ENCODE results near the gene ATP5F1C.
"Not testable (repeated sequence)": the region's sequence is repeated elsewhere in the genome, so short reads cannot be mapped to it uniquely, and the experiment has no call there.

Gene ATP5F1C

DNA sequence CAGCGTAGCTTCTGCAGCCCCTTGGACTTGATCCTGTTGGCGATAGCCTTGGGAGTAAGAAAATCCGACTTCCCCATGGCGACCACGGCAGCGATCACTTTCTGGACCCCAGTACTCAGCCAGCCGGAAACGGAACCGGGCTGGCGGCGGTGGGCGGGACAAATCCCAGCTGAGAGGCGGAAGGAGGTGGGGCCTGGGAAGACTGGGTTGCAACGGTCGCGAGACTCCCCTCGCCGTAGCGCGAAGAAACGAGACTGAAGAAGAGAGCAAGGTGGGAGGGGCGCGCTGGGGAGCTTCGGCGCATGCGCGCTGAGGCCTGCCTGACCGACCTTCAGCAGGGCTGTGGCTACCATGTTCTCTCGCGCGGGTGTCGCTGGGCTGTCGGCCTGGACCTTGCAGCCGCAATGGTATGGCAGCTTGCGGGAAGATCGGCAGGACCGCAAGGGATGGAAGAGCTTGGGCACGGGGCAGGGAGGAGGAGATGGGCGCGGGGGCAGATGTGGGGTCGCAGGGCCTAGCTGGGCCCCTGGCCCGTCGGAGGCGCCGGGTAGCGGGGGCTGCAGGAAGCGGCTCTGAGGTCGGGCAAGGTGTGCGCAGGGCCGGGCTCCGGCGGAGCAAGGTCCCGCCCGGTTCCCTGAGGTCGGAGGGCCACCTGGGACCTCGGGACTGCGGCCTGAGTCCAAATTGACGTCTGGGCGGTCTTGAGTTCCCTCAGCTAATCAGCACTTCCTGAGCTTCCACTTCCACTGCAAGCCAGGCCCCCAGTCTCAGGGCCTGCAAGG lies at the start of gene ATP5F1C, which contains the start of gene KIN:
ATP5F1C (plus strand) TSS at position 321 of the 782 bp plus-strand sequence; CDS start at position 352, 31 bp downstream.
KIN (minus strand) TSS at position 137 of the 782 bp plus-strand sequence; CDS start at position 77, 60 bp downstream.
- DNase-seq: peak; percentile 71 to 92

DNA sequence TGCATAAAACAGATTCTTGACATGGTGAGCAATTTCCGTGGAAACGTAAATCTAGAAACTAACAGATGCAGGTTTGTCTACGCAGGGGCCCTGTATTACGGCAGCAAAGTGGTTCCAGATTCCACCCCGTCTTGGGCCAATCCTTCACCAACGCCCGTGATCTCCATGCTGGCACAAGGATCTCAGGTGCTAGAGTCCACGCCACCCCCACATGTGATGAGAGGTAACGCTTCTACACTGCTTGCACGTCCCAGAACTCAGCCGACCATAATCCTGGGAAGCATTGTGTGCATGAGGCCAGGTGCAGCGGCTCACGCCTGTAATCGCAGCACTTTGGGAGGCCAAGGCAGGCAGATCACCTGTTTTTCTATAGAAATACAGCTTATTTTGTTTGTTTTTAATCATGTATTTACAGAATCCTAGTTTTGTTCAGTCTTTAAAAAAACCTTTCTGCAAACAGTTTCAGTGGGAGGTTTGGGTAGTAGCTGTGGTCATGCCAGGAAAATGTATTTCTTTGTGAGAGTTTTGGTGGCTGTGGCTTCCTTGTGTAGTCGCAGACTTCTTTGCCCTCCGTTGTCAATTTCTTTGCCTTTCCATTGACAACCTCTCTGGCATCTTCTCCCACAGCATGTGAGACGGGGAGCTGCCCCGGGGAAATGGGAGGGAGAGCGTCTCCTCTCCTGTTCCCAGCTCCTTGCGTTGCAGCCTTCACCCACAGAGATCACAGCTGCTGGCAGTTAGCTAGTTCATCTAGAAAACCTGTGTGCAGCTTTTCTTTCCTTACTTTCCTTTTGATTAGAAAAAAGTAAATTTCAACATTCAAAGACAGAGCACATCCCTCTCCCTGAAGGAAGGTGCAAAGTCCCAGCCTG lies 49.2 kb upstream of the ATP5F1C start:
- DNase-seq: no peak

DNA sequence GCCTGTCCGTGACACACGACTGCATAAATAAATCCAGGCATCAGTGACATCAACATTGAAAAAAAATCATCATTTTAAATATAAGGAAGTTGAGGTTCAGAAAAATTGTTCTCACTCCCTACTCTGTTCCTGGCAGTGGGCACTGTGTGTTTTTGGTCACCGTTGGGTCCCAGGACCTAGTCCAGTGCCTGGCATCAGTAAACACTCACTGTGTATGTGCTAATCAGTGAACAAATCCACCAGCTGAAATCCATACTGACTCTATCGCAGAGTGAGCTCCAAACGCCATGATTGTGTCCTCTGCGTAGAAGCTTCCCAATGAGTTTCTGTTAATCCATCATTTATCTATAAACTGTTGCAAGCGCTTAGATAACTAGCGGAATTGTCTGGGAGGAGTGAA lies 43.7 kb upstream of the ATP5F1C start:
- DNase-seq: no peak

DNA sequence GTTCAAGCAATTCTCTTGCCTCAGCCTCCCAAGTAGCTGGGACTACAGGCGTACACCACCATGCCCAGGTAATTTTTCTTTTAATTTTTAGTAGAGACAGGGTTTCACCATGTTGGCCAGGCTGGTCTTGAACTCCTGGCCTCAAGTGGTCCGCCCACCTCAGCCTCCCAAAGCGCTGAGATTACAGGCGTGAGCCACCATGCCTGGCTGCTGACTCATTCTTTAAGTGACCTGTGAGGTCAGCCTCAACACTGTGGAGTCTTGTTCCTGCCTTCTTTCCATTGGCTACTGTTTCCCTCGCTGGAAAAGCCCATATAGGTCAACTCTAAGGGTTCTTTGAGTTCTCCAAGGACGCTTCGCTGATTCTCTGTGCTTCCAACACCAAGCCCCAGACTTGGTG lies 39.3 kb upstream of the ATP5F1C start:
- not testable (repeated sequence) for DNase-seq

DNA sequence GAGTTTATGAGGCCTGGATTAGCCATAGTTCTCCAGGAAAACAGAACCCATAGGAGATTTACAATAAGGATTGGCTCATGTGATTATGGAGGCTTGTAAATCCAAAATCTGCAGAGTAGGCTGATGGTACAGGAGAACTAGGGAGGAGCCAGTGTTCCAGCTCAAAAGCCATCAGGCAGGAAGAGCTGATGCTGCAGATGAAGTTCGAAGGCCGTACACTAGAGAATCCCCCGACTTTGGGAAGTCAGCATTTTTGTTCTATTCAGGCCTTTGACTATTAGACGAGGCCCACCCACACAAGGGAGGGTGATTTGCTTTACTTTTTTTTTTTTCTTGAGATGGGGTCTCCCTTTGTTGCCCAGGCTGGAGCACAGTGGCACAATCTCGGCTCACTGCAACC lies 37.8 kb upstream of the ATP5F1C start:
- no peak for DNase-seq

DNA sequence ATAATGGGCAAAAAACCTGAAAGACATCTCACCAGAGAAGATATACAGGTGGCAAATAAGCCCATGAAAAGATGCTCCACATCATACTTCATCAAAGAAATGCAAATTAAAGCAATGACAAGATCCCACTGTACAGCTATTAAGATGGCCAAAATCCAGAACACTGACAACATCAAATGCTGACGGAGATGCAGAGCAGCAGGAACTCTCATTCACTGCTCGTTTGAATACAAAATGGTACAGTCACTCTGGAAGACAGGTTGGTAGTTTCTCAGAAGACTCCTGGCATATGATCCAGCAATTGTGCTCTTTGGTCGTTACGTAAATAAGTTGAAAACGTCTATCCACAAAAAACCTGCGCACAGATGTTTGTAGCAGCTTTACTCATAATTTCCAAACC lies 35.7 kb upstream of the ATP5F1C start:
- no peak for DNase-seq

DNA sequence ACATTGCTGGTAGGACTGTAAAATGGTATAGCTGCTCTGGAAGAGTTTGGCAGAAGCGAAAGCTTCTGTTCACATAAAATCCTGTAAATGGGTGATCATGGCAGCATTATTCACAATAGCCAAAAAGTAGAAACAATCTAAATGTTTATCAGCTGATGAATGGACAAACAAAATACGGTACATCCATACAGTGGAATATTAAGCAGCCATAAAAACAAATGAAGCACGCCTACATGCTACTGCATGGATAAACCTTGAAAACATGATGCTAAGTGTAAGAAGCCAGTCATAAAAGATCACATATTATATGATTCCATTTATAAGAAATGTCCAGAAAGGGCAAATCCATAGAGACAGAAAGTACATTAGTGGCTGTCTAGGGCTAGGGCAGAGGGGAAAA lies 32.9 kb upstream of the ATP5F1C start:
- DNase-seq: no peak

DNA sequence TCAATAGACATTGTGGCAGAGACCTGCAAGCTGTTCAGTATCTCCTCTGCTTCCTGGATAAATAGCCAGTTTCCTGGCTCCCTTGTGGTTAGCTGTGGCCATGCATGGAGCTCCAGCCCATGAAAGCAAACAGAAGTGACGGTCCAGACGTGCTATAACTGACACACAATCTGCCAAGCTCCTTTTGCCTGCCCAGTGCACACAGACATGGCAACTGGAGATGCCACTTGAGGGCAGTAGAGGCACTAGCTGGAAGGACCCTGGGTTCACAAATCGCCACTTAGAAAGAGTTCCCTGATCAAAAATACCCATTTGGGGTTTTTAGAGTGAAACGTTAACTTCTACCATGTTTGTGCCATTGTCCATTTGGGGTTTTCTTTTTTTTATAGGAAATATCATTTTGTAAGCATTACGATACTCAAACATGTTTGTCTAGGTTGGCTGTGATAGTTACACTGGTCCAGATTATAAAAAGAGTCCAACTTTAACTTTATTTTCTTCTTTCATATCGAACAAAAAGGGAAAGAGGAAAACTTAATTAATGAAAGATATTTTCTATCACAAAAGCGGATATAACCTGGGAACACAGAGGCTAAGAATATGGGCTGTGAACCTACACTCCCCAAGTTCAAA lies 31.5 kb upstream of the ATP5F1C start:
- peak in 1 of 2 experiments; percentile 20 for DNase-seq

DNA sequence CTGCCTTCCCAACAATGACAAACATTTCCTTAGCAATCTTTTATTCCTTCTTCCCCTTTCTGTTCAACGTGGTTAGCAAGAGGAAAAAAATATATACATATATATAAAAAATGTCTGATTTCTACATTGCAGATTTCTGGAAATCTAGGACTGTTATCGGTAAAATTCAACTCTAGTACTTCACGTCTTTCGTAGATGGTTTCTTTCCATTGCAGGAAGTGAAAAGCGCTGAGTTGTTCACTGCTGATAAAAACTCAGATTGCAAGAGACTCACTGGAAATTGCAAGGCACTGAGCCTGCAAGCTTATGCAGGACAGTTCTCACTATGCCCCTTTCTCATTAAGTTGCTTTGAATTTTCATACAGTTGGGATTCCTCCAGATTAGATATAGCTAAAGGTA lies 24.0 kb upstream of the ATP5F1C start:
- DNase-seq: no peak

DNA sequence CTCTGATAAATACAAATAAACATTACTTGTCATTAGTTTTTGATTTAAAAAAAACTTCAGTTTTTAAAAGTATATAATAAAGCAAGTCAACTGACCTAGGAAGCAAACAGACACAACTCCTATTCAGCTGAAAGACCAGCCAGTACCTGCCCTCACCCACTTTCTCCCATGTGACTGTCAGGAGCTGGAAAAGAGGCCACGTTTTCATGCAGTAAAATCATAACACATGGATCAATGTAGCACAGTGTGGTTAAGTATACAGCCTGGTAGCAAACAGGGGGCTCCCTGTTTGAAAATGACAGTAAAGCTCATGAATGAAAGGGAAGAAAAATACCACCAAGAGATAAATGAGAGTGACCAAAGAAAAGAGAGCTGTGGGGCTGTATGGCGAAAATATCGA lies 21.7 kb upstream of the ATP5F1C start:
- DNase-seq: no peak

DNA sequence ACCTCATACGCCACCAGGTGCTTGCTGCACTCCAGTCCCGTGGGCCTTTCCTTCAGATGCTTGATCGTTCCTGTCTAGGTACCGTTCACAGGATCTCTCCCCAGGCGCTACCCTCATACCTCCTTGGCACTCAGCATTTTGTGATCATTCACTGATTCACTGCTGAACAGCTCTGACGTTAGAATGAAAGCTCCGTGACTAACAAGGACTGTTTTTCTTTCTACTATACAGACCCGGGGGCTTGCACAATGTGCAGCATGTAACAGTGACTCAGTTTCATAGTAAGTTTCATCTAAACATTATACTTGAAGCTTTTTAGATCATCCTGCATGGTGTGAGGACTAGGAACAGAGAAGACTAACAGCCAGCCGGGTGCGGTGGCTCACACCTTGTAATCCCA lies 20.8 kb upstream of the ATP5F1C start:
- DNase-seq: no peak

DNA sequence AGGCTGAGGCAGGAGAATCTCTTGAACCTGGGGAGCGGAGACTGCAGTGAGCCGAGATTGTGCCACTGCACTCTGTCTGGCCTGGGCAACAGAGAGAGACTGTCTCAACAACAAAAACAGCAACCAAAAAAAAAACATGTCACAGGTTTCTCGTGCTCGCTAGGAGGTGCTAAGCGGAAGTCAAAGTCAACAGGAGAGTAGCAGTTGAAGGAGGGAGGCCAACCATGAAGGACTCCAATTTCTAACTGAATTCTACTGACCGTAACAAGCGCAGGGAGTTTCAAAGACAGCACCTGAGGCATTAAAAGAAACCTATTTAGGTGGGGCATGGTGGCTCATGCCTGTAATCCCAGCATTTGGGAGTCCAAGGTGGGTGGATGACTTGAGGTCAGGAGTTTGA lies 19.6 kb upstream of the ATP5F1C start:
- DNase-seq: no peak

DNA sequence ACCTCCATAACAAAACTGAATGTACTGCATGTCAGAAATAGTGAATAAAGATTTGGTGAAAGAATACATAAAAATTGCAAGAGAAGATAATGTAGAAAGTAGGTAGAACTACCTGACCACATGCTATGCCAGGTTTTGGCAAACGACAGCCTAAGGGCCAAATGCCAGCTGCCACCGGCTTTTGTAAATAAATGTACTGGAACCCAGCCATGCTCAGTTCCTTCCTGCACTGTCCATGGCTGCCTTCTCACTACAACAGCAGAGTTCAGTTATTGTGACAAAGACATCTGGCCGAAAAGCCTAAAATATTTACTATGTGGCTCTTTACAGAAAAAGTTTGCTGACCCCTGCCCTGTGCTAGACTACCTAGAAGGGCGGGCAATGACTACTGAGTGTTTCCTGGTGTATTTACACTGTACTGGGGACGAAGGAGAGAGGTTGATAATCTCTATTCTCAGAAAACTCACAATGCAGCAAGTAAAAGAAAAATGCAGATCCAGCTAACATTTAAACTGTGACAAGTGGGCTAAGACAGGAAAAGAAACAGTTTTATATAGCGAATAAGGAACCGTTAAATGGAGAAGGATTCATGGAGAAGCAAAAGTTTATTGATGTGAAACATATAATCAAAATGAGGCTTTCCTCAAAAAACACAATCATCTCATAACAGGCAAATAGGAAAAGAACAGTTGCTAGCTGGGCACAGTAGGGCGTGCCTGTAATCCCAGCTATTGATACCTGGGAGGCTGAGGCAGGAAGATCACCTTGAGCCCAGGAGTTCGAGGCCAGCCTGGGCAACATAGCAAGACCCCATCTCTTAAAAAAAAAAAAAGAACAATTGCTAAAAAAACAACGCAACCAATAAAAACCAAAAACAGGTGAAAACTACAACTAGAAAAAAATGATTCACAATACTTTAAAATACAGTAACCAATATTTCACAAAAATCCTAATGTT lies 13.9 kb upstream of the ATP5F1C start:
- no peak for DNase-seq

DNA sequence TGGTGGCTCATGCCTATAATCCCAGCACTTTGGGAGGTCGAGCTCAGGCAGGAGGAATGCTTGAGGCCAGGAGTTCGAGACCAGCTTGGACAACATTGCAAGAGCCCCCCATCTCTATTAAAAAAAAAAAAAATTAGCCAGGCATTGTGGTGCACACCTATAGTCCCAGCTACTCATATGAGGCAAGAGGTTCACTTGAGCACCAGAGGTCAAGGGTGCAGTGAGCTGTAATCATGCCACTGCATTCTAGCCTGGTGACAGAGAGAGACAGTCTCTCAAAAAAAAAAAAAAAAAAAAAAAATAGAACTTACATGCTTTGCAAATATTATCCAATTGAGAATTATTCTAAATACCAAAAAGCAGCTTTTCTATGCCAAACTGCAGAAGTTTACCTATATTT lies 11.2 kb upstream of the ATP5F1C start:
- DNase-seq: no peak

DNA sequence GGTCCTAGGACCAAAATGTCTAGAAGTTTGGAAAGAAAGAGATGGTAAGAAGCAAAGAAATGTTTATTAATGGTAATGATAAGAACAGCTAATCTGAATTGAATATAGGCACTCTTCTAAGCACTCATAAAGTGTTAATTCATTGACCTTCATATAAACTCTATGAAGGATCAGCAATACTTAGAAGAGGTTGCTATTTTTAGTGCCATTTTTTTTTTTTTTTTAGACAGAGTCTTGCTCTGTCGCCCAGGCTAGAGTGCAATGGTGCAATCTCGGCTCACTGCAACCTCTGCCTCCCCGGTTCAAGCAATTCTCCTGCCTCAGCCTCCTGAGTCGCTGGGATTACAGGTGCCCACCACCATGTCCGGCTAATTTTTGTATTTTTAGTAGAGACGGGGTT lies 5.8 kb upstream of the ATP5F1C start:
- not testable (repeated sequence) for DNase-seq

DNA sequence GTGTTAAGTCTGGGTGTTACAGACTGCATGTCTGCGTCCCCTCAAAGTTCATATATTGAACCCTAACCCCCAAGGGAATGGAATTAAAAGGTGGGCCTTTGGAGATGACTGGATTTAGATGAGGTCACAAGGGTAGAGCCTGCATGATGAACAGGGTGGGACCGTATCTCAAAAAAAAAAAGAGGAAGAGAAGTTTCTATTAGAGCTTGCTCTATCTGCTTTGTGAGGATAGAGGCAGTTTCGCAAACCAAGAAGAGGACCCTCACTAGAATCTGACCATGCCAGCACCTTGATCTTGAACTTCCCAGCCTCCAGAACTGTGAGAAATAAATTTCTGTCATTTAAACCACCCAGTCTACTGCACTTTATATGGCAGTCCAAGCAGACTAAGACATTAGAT lies 1.5 kb upstream of the ATP5F1C start:
- DNase-seq: no peak

DNA sequence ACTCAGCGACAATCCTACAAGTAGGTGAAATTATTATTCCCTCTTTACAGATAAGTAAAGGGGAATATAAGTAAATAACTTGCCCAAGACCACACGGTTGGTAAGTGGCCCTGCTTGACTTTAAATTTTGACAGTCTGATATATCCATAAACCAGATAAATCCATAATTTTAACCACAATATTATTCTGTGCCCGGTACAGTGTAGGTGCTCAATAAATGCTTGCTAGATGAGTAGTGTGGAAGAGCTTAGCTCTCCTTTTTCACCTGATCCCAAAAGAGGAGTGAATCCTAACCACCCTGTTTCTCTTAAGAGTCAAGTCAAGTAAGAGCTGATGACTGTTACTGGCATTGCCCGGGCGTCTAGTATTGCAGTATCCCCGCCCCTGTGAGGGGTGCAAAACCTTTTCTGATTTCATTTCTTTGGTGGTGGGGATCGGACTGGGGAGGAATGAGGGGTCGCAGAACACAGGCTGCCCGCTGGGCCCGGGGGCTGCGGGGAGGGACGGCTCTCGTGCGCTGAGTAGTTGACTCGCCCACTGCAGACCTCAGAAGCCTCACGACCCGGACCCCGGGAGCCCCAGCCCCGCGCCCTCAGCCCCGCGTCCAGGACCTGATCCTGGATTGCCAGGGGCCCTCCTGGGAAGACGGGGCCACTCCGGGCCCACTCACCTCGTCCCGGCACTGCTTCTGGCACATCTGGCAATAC lies 674 bp upstream of the ATP5F1C start:
- no peak for DNase-seq

DNA sequence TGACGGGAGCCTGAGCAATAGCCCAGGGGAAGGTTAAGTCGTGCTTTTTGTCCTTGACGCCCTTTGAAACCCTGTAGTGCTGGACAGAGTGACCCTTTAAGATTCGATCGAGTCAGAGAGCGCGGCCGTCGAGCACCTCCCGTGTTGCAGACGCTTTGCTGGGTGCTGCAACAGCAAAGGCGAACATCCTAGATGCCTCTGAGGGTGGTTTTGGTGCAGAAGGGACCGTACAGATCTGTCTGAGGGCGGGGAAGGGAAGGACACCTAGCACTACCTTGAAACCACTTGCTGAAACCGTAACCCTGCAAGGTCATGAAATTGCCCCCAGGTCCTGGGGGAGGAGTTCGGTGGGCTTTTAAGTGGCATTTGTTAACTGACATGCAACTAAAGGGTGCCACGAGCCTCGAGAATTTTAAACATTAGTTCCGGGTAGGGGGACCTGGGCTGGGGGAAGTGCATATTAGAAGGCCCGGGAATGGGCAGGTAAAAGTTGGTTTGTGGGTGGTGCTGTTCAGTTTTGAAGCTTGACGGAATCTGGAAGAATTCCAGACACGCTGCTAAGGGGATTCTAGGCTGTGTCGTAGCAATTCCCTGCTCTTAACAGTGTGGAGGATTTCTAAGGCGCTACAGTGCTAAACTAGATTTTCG lies 786 bp downstream of the ATP5F1C start:
- DNase-seq: no peak

DNA sequence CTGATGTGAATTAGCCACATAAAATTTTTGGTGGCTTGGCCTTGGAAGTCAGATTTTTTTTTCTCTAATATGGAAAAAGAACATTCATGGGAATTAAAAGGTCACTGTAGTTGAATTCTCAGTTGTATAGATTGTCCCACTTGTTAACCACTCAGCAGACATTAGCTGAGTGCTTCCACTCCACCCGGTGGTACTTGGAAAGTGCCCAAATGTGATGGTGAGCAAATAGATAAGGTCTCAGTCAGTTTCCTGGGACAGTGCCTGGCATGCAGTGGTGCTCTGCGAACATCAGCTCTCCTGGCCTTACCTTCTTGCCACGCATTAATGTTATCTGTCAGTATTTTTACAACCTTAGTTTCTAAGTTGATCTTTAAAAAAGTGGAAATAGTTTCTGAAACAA lies 1.4 kb downstream of the ATP5F1C start:
- DNase-seq: peak in 1 of 2 experiments; percentile 15

DNA sequence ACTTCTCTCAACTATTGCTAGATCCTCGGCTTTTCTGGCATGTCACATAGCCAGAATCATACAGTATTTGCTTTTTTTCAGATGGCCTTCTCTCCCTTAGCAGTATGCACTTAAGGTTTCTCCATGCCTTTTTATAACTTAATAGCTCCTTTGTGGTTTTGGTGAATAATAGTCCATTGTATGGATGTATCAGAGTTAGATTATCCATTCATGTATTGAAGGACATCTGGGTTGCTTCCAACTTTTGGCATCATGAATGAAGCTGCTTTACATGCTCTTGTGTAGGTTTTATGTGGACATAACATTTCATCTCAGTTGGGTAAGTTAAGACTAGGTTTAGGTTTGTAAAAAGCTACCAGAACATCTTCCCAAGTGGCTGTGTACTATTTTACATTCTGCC lies 4.6 kb downstream of the ATP5F1C start:
- no peak for DNase-seq
